ENCODE results near the gene MFAP4.
A peak's percentile ranks its signal among the peaks of the same experiment; 100 is the strongest.

The MFAP4 gene

GRCh38 chr17:19385521-19385983, 1.4 kb downstream of the MFAP4 start:
- DNase-seq (ENCODE audit: low read depth) = no peak

DNA sequence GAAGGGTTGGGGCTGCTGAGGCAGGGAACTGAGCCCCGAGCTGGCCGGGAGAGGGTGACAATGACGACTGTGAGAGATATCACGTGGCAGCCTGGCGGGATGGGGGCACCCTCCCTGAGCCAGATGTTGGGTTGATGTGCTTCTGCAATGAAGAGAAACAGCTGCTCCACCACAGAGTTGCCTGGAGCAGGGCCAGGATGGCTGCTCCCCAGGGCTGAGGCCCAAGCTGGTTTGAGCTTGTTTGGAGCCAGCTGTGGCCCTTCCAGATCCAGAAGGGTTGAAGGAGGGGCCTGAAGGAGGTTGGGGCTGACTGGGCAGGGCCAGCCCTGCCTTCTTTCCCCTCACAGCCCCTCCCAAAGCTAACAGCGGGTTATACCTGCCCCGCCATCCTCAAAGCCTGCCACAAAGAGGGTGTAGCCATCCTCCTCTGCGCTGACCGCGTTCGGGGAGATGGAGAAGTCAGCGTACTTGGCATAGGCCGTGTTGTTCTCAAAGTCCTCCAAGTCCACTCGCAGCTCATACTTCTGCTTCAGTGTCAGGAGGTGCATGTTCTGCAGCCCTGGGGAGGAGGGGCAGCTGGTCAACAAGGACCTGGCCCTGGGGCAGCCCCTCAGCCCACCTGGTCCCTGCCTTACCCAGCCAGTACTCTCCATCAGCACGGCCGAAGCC, 2.1 kb downstream of the MFAP4 start:
- no peak for DNase-seq (ENCODE audit: low read depth)

GRCh38 chr17:19383681-19384470, 3.1 kb downstream of the MFAP4 start:
- DNase-seq (ENCODE audit: low read depth) = no peak

- DNase-seq (ENCODE audit: low read depth) = no peak
Observed at GRCh38 chr17:19382531-19383444, 4.2 kb downstream of the MFAP4 start.

GRCh38 chr17:19381741-19382444, 5.1 kb downstream of the MFAP4 start:
- DNase-seq (ENCODE audit: low read depth) = no peak

DNA sequence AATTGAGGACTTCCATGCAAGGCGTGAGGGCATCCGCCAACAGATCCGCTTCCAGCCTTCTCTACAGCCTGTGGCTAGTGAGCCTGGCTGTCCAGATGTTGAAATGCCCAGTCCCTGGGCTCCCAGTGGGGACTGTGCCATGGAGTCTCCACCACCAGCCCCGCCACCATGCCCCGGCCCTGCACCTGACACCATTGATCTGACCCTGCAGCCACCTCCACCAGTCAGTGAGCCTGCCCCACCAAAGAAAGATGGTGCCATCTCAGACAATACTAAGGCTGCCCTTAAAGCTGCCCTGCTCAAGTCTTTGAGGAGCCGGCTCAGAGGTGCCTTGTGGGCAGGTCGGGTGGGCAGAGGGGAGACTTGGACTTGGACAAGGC, 5.6 kb downstream of the MFAP4 start:
- no peak for DNase-seq (ENCODE audit: low read depth)

DNA sequence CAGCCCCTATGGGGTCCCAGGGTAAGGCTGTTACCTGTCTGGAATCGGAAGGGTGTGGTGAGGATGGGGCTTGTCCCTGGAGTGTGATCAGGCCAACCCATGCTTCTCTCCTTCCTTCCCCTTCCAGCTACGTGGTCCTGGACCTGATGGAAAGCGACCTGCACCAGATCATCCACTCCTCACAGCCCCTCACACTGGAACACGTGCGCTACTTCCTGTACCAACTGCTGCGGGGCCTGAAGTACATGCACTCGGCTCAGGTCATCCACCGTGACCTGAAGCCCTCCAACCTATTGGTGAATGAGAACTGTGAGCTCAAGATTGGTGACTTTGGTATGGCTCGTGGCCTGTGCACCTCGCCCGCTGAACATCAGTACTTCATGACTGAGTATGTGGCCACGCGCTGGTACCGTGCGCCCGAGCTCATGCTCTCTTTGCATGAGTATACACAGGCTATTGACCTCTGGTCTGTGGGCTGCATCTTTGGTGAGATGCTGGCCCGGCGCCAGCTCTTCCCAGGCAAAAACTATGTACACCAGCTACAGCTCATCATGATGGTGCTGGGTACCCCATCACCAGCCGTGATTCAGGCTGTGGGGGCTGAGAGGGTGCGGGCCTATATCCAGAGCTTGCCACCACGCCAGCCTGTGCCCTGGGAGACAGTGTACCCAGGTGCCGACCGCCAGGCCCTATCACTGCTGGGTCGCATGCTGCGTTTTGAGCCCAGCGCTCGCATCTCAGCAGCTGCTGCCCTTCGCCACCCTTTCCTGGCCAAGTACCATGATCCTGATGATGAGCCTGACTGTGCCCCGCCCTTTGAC, 6.3 kb downstream of the MFAP4 start:
- DNase-seq (ENCODE audit: low read depth) = no peak

DNA sequence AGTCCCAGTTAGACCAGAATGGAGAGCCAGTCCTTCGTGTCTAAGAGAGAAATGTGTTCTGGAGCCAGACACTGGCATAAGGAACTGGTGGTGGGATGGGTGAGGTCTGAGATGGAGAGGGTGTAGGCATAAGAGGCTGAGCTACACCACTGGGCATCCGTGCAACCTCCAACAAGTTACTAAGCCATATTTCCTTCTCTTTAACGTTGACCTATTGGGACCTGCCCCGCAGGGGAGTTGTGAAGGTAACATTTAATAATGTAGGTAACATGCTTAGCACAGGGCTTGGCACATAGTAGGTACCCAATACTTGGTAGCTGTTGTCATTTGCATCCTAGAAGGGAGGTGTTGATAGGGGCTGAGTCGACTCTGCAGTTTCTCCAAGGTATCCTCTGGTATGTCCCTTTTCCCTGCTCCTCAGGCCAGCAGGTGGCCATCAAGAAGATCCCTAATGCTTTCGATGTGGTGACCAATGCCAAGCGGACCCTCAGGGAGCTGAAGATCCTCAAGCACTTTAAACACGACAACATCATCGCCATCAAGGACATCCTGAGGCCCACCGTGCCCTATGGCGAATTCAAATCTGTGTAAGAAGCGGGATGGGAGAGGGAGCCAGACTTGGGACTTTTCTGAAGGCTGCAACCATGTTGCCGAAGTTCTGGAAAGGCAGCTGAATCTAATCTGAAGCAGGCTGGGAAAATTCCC, 7.5 kb downstream of the MFAP4 start:
- DNase-seq (ENCODE audit: low read depth) = no peak

DNA sequence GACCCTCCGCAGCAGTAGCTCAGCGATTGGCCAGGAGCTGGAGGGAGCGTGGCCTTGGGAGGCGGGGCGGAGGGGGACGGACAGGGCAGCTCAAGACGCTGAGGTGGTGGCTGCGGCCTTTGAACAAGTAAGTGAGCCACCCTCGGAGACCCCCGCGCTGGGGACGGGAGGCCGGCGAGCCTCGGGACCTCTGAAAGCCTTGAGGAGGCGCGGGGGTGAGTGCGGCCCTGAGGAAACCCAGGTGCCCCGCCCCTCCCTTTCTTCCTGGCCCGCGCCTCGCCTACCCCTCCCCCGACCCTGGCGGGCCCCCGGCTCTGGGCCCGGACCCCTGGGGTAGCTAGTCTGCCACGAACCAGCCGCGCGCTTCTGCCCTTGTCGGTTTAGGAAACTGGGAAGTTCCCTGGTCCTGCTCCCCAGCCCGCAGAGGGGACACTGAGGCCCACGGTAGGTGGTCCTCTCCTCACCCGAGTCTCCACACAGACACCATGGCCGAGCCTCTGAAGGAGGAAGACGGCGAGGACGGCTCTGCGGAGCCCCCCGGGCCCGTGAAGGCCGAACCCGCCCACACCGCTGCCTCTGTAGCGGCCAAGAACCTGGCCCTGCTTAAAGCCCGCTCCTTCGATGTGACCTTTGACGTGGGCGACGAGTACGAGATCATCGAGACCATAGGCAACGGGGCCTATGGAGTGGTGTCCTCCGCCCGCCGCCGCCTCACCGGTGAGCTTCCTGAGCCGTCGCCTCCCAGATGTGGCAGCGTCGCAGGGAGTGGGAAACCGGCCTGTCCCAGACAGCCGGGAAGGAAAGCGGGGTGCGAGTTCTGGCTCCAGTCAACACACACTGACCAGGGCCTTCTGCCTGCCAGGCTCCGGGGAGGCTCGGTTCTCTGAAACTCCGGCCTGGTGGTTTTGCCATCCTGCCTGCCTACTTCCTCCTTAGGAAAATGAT, 8.3 kb downstream of the MFAP4 start, which contains the start of gene MAPK7:
Gene MAPK7 (plus strand): TSS at position 83 of the 945 bp plus-strand sequence. CDS start 403 bp downstream, at position 486.
- DNase-seq (ENCODE audit: low read depth) = no peak

DNA sequence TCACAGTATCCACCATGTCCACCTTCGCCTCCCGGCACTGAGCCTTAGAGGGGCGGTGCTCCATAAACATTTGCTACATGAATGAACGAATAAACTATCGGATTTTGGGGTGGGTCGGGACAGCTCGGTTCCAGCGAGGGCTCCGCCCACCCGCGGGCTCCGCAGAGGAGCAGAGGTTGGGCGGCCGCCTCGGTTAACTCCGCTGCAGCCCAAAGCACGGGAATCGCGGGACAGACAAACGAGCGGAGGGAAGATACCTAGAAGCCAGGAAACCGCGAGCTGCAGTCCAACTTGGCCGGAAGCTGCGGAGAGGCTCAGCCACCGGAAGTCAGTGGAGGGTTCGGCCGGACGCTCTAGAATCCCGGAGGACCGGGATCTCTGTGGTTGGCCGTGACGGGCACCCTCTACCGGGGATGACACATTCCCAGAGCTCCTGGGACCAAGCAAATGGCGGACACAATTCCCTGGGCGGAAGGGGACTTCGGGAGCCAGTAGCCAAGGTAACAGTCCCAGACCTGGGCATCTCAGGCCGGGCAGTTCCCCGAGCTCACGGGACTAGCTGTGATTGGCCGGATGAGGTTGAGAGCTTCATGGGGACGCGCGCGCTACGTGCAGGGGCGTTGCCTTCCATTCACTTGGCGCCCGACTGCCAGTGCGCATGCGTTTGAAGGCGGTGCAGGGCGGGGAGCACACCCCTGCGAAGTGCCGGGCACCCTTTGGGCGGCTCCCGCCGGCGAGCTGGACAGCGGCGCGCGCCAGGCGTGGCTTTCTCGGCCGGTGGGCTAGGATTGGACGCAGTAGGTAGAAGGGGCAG, 9.2 kb downstream of the MFAP4 start:
- peak; percentile 100 for DNase-seq (ENCODE audit: low read depth)

DNA sequence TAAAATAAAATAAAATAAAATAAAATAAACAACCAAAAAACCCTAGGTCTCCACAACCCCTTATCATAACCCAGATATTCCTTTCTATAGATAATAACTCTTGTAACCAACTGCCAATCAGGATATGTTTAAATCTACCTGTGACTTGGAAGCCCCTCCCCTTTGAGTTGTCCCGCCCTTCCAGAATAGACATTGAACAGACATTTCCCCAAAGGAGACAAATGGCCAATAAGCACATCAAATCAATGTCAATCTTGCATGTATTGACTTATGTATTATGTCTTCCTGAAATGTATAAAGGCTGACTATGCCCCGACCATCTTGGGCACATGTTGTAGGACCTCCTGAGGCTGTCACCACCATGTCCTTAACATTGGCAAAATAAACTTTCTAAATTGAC, 10.2 kb downstream of the MFAP4 start:
- DNase-seq (ENCODE audit: low read depth) = no peak

- no peak for DNase-seq (ENCODE audit: low read depth)
Observed at GRCh38 chr17:19375732-19376131, 11.3 kb downstream of the MFAP4 start.

DNA sequence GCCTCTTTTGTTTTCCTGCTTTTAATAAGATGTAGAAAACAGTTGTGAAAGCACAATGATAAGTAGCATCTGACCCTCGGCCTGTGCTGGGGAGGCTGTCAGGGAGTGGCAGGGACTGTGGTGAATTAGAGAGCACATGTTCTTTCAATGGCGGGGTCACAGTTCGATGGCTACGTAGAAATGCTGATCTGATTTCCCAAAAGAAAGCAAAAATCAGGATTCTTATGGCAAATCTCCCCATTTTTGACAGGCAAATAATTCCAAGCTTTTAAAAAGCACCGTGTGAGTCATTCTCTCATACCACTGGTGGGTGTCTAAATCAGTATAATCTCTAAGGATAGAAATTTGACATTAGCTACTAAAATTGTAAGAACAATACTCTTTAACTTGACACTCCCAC, 12.9 kb downstream of the MFAP4 start:
- no peak for DNase-seq (ENCODE audit: low read depth)

GRCh38 chr17:19372866-19373504, 14.0 kb downstream of the MFAP4 start:
- DNase-seq (ENCODE audit: low read depth) = no peak

DNA sequence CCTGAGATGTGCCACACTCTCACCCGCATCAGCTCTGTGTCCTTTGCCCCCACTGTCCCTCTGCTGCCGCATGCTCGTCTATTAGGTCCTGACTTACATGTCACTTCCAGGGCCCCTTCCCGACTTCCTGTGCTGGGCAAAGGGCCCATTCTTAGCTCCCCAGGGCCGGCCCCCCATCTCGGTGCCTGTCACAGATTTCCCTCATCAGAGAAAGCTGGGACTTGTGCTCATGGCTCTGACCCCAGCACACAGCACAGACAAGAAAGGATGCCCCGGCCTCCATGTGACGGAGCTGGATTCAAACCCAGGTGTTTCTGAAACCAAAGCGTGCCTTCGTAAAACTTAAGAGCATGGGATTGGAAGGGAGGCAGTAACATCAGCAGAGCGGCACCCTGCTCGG, 14.6 kb downstream of the MFAP4 start:
- DNase-seq (ENCODE audit: low read depth) = no peak

- DNase-seq (ENCODE audit: low read depth) = no peak
Observed at GRCh38 chr17:19372011-19372370, 15.0 kb downstream of the MFAP4 start.

- DNase-seq (ENCODE audit: low read depth) = no peak
Observed at GRCh38 chr17:19371259-19372010, 15.6 kb downstream of the MFAP4 start.

Measured in HS-27A (cell line).